ENCODE data around the gene MAP2K5.
A peak's percentile ranks its signal among the peaks of the same experiment; 100 is the strongest.
"Not testable (repeated sequence)": the region's sequence is repeated elsewhere in the genome, so short reads cannot be mapped to it uniquely, and the experiment has no call there.

MAP2K5 gene

GRCh38 chr15:67605871-67606270, 63.4 kb downstream of the MAP2K5 start:
- DNase-seq = no peak

GRCh38 chr15:67606742-67607141, 64.2 kb downstream of the MAP2K5 start:
- no peak for DNase-seq

GRCh38 chr15:67607329-67607728, 64.8 kb downstream of the MAP2K5 start:
- DNase-seq = no peak

GRCh38 chr15:67607959-67608637, 65.6 kb downstream of the MAP2K5 start:
- DNase-seq = no peak

- no peak for DNase-seq
These were observed 66.1 kb downstream of the MAP2K5 start for GRCh38 chr15:67608638-67608959.

GRCh38 chr15:67611370-67612369, 69.2 kb downstream of the MAP2K5 start:
- no peak for DNase-seq

GRCh38 chr15:67613211-67613610, 70.7 kb downstream of the MAP2K5 start:
- DNase-seq = no peak

GRCh38 chr15:67613708-67614107, 71.2 kb downstream of the MAP2K5 start:
- no peak for DNase-seq

GRCh38 chr15:67615131-67615534, 72.6 kb downstream of the MAP2K5 start:
- not testable (repeated sequence) for DNase-seq

- DNase-seq = no peak
These were observed 75.8 kb downstream of the MAP2K5 start for GRCh38 chr15:67618297-67618696.

- no peak for DNase-seq
These were observed 79.6 kb downstream of the MAP2K5 start for GRCh38 chr15:67622110-67622509.

- DNase-seq = no peak
These were observed 89.8 kb downstream of the MAP2K5 start for GRCh38 chr15:67632261-67632660.

- DNase-seq = not testable (repeated sequence)
These were observed 93.4 kb downstream of the MAP2K5 start for GRCh38 chr15:67635950-67636349.

- DNase-seq = no peak
These were observed 97.1 kb downstream of the MAP2K5 start for GRCh38 chr15:67639591-67639990.

- DNase-seq = peak; percentile 63
These were observed 99.0 kb downstream of the MAP2K5 start for GRCh38 chr15:67641453-67641852.

- no peak for DNase-seq
These were observed 104.3 kb downstream of the MAP2K5 start for GRCh38 chr15:67646847-67647246.

GRCh38 chr15:67652586-67652985, 110.1 kb downstream of the MAP2K5 start:
- DNase-seq = no peak

- DNase-seq = no peak
These were observed 117.9 kb downstream of the MAP2K5 start for GRCh38 chr15:67660446-67660845.

GRCh38 chr15:67660874-67661606, 118.5 kb downstream of the MAP2K5 start:
- no peak for DNase-seq

GRCh38 chr15:67670647-67671305, 128.3 kb downstream of the MAP2K5 start:
- DNase-seq = no peak

GRCh38 chr15:67672834-67673233, 130.3 kb downstream of the MAP2K5 start:
- DNase-seq = not testable (repeated sequence)

GRCh38 chr15:67674983-67675382, 132.5 kb downstream of the MAP2K5 start:
- DNase-seq = no peak

GRCh38 chr15:67678089-67678488, 135.6 kb downstream of the MAP2K5 start:
- DNase-seq = no peak
